Cardiac fibroblast (primary cell): ENCODE data around the gene HOXC11.

Experiments used
- DNase-seq, 2 donors: peaks; one replicate each; pipeline versions ENCODE4 v3.0.0 to v3.0.0-alpha.2; 2010; ENCODE audit warnings: low read depth in 2 of 2
- H3K4me3 ChIP-seq, 2 donors: replicated peaks in 1 of 2; 1 replicate in 1 of 2; 2 replicates in 1 of 2; pipeline ENCODE4 v1.5.1; 2011; ENCODE audit warnings: low read depth in 2 of 2, low read length in 2 of 2, mild to moderate bottlenecking in 2 of 2, moderate library complexity in 1 of 2
- CTCF ChIP-seq: IDR thresholded peaks from one replicate; pipeline ENCODE4 v1.5.1; 2011; ENCODE audit warnings: low read depth, mild to moderate bottlenecking, low read length, inconsistent platforms

The HOXC11 gene

GRCh38 chr12:53966085-53966384 is 6.9 kb upstream of the HOXC11 start:
- TF ChIP-seq CTCF: no peak
- no peak for DNase-seq
- no peak overlapping the region for H3K4me3 ChIP-seq

DNA sequence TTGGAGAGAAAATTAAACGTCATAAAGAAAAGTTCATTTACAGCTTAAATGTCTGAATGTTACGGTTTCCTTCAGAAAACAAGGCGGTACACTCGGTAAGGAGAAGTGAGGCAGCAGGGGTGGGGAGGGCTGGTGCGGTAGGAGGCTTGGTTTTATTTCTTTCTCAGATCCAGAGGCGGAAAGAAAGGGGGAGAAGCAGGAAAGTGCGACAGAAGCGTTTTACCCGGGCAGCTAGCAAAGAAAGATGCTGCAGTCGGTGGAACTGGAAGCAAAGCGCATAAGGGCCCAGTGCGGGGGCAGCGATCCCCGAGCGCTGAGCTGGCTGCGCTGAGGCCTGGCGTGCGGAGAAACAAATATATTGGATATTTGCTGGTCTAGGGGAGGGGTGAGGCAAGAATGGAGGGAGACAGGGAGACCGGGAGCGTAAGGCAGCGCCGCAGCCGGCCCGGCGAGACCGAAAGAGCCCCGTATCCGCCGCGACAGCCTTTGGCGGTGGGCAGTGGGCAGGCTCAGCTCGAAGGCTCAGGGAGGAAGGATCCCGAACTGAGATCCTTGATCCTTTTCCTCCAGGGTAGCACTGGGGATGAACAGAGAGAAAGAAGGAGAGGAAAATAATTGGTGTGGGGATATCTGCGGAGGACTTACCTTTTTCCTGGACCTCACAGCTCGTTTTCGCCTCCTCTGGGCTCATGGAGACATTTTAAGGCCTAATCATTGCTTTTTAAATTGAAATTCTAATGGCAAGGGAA is 6.4 kb upstream of the HOXC11 start:
- TF ChIP-seq CTCF: no peak
- DNase-seq: no peak
- no peak overlapping the region for H3K4me3 ChIP-seq

- DNase-seq: no peak
- no peak overlapping the region for H3K4me3 ChIP-seq
- TF ChIP-seq CTCF: no peak
Observed at GRCh38 chr12:53967421-53967925, 5.5 kb upstream of the HOXC11 start.

DNA sequence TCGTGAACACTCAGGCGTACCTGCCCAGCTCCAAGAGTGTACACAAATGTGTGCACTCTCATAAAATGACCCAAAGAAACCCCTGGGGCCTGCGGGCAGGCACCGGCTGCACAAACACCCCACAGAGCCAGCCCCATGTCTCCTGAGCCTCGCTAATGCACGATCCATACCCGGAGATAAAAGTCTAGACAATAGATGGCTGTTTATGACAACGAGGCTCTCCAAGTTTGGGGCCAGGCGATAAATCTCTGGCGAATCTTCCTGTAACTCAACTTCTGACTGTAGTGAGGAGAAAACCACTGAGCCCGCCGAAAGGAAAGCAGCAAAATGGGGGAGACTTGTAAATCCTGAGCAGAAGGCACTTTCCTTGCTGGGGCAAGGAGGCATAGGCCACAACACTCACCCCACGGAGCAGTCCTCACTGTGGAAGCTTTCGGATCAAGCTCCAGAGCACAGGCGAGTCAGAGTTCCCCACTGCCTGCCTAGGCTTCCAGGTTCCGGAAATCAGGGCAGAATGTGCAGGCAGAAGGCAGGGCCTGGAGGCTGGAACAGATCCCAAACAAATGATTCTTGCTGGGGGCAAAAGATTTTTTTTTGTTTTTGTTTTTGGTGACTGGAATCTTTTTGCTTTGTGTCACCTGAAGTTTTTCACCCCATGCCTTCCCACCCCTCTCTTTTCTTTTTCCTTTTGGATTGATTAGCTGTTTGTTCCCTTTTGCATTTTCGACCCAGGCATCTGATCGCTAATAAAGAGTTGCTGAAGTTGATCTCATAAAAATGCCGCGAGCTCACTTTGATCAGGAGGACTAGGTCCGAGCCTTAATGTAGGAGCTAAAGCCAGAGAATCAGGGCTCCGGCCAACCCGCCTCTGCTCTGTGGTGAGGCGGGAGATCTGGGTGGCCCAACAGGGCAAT is 4.5 kb upstream of the HOXC11 start:
- TF ChIP-seq CTCF: no peak
- H3K4me3 ChIP-seq: no peak overlapping the region
- DNase-seq: no peak

DNA sequence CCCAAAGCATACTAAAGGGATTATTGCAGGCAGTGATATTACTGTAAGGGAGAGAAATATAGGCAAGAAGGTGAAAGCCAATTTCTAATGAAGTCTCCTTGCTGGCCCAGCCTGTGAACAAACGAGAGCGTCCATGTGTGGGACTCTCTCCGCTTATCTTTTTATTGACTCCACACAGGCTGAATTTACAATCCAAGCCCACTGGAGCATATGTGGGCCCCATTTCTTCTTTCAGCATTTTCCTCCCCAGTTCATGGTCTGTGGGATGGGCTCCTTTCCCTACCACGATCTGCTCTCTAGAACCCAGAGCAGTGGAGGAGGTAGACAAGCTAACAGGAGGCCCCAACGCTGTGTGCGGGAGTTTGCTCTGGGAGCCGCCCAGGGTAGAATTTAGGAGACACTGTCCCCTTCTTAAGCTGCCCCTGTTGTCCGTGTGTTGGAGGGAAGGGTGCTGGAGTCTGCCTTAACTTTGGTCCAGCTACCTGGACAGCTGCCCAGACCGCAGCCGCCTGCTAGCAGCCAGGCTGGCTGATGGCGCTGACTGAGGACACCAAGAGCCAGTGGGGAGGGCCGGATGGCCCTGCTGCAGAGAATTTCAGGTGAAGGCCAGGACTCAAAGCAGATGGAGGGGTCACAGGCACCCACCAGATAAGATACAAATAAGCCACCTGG is 3.2 kb upstream of the HOXC11 start:
- H3K4me3 ChIP-seq: no peak overlapping the region
- TF ChIP-seq CTCF: no peak
- no peak for DNase-seq

DNA sequence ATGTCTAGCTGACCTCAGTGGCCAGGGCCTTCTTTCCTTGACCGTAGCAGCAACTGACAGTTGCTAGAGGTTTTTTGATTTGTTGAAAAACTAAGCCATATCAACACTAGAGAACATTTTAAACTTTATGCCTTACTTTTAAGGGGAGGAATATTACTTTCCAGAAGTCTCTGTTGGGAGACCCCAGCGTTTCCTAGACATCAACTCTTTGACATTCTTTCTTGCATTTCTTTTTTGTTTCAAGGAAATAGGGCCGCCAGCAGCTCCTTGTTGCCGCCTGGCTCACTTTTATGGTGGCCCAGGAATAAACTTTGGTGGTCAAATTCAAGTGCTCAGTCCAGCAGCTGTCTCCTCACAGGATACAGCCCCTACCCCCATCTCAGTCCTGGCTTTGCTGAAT is 2.5 kb upstream of the HOXC11 start:
- DNase-seq: no peak
- no peak overlapping the region for H3K4me3 ChIP-seq

More for the DNA sequence above, 2.5 kb upstream of the HOXC11 start:
- no peak for TF ChIP-seq CTCF
